HepG2 (cell line): Measurements from ENCODE around the gene ATG4D. TPM values are rescaled to one million over a fixed set of nuclear protein-coding genes. Genes with fewer than 3 reads are reported as not detected.

Experiments used
- CENPT ChIP-seq: sonication (generic); formaldehyde crosslinking; IDR thresholded peaks from 2 replicates; pipeline ENCODE4 v1.8.0; 2022; ENCODE audit warnings: low read depth, mild to moderate bottlenecking, moderate library complexity, missing genetic modification reagents
- ELK4 ChIP-seq: sonication (generic); formaldehyde crosslinking; IDR thresholded peaks from 2 replicates; pipeline ENCODE4 v1.9.0; 2021; ENCODE audit warnings: missing genetic modification reagents, borderline replicate concordance
- FOXA1 ChIP-seq, 2 experiments: fragments of 450-650 bp in 1 of 2; sonication (generic) in 1 of 2; formaldehyde crosslinking in 1 of 2; IDR thresholded peaks; 2 replicates each; pipeline versions ENCODE4 v1.4.0 to v1.6.1; 2016 to 2020; ENCODE audit warnings: missing genetic modification reagents in 1 of 2
- HMGA1 ChIP-seq: sonication (generic); formaldehyde crosslinking; conservative IDR thresholded peaks from 2 replicates; pipeline ENCODE4 v1.4.0; 2020; ENCODE audit warnings: missing genetic modification reagents
- MYC ChIP-seq: sonication (generic); formaldehyde crosslinking; IDR thresholded peaks from 2 replicates; pipeline ENCODE4 v1.9.0; 2021; ENCODE audit warnings: missing genetic modification reagents, borderline replicate concordance
- MYPOP ChIP-seq: sonication (generic); formaldehyde crosslinking; IDR thresholded peaks from 2 replicates; pipeline ENCODE4 v1.8.1; 2023; ENCODE audit warnings: mild to moderate bottlenecking, moderate library complexity, missing genetic modification reagents
- NR3C1 ChIP-seq: sonication (generic); formaldehyde crosslinking; IDR thresholded peaks from 2 replicates; pipeline ENCODE4 v1.4.0; 2020; ENCODE audit warnings: missing genetic modification reagents
- PCBP2 ChIP-seq: fragments of 200-400 bp; formaldehyde crosslinking; optimal IDR thresholded peaks from 2 replicates; pipeline ENCODE3; 2018; ENCODE audit warnings: low read length, low read depth; ENCODE audit not compliant: poor library complexity, severe bottlenecking
- POLR2A ChIP-seq, 2 experiments: IDR thresholded peaks; 2 replicates each; pipeline ENCODE4 v1.6.1; 2011; ENCODE audit warnings: low read depth in 2 of 2, low read length in 2 of 2, mild to moderate bottlenecking in 1 of 2, moderate library complexity in 1 of 2; ENCODE audit not compliant: insufficient read depth in 1 of 2
- SALL1 ChIP-seq: sonication (generic); formaldehyde crosslinking; IDR thresholded peaks from 2 replicates; pipeline ENCODE4 v1.8.0; 2022; ENCODE audit warnings: mild to moderate bottlenecking, missing genetic modification reagents
- SAP130 ChIP-seq: IDR thresholded peaks from 2 replicates; pipeline ENCODE4 v1.6.1; 2016; ENCODE audit warnings: low read depth
- SOX6 ChIP-seq, 2 experiments: fragments of 450-650 bp in 1 of 2; sonication (generic) in 1 of 2; formaldehyde crosslinking in 1 of 2; IDR thresholded peaks; 2 replicates each; pipeline versions ENCODE4 v1.4.0 to v1.6.1; 2017 to 2020; ENCODE audit warnings: antibody characterized with exemption in 1 of 2, mild to moderate bottlenecking in 1 of 2, missing genetic modification reagents in 1 of 2
- SP4 ChIP-seq: sonication (generic); formaldehyde crosslinking; IDR thresholded peaks from 2 replicates; pipeline ENCODE4 v1.8.1; 2023; ENCODE audit warnings: mild to moderate bottlenecking, missing genetic modification reagents
- ZBTB4 ChIP-seq: sonication (generic); formaldehyde crosslinking; IDR thresholded peaks from 2 replicates; pipeline ENCODE4 v1.4.0; 2020; ENCODE audit warnings: missing genetic modification reagents, mild to moderate bottlenecking, borderline replicate concordance
- ZEB1 ChIP-seq: IDR thresholded peaks from 2 replicates; pipeline ENCODE4 v1.6.1; 2012; ENCODE audit warnings: mild to moderate bottlenecking, low read depth, inconsistent platforms; ENCODE audit not compliant: insufficient replicate concordance
- ZNF18 ChIP-seq: sonication (generic); formaldehyde crosslinking; IDR thresholded peaks from 2 replicates; pipeline ENCODE4 v1.8.0; 2022; ENCODE audit warnings: mild to moderate bottlenecking, missing genetic modification reagents; ENCODE audit not compliant: insufficient replicate concordance
- ZNF207 ChIP-seq: fragments of 450-650 bp; IDR thresholded peaks from 2 replicates; pipeline ENCODE4 v1.6.1; 2016; ENCODE audit warnings: antibody characterized with exemption, borderline replicate concordance
- ZNF343 ChIP-seq: sonication (generic); formaldehyde crosslinking; IDR thresholded peaks from 2 replicates; pipeline ENCODE4 v1.4.0; 2020; ENCODE audit warnings: mild to moderate bottlenecking, missing genetic modification reagents
- ZNF513 ChIP-seq: sonication (generic); formaldehyde crosslinking; conservative IDR thresholded peaks from 2 replicates; pipeline ENCODE4 v1.5.0; 2020; ENCODE audit warnings: missing genetic modification reagents
- ZNF768 ChIP-seq: sonication (generic); formaldehyde crosslinking; IDR thresholded peaks from 2 replicates; pipeline ENCODE4 v1.4.0; 2020; ENCODE audit warnings: missing genetic modification reagents
- polyA plus RNA-seq, 8 experiments: library from polyadenylated mRNA; depleted of rRNA in 3 of 8; stranded (reverse) in 7 of 8; unstranded in 1 of 8; fragments of >200 nt; fragmentation: Illumina TruSeq in 4 of 8; extraction: Trizol in 4 of 8; gene quantifications; 2 replicates each; pipeline versions ENCODE4 v1.2.1 to v1.2.3, GENCODE V29; 2011 to 2016; ENCODE audit warnings: low read depth in 4 of 8, missing spikeins in 1 of 8, mixed read lengths in 1 of 8; ENCODE audit not compliant: insufficient read depth in 1 of 8
- total RNA-seq, 5 experiments: library from RNA; depleted of rRNA; stranded (reverse); fragments of >200 nt; fragmentation: Illumina TruSeq; extraction: Trizol; gene quantifications; 2 replicates each; pipeline ENCODE4 v1.2.3, GENCODE V29; 2016; ENCODE audit warnings: low read depth in 1 of 5

Gene ATG4D
- total and polyA plus RNA-seq, 2 of the 13 experiments (the other 11 are each of a cell fraction or from before 2014, with no cell fraction given), result 17.8 to 19.0 TPM

- TF ChIP-seq ZBTB4 (CRISPR knock-in tag), result no peak
- no peak for TF ChIP-seq NR3C1 (CRISPR knock-in tag)
- TF ChIP-seq SOX6 (IDR thresholded peaks at IDR 0.05), result no peak
- TF ChIP-seq SOX6 (CRISPR knock-in tag; IDR thresholded peaks at IDR 0.05), result no peak
- no peak for TF ChIP-seq ZEB1
- TF ChIP-seq ZNF513 (CRISPR knock-in tag), result no peak
- 0 out of 2 replicates have a peak, but pooled peaks have one; percentile 20 for TF ChIP-seq SALL1 (CRISPR knock-in tag)
- TF ChIP-seq FOXA1 (IDR thresholded peaks at IDR 0.05), result no peak
- TF ChIP-seq FOXA1 (CRISPR knock-in tag; IDR thresholded peaks at IDR 0.05), result no peak
- TF ChIP-seq ELK4 (CRISPR knock-in tag), result no peak
- no peak for TF ChIP-seq ZNF343 (CRISPR knock-in tag)
- no peak for TF ChIP-seq CENPT (CRISPR knock-in tag)
- TF ChIP-seq MYC (CRISPR knock-in tag), result peak; percentile 25; the same call in 1 of the 2 replicates
- TF ChIP-seq ZNF207, result no peak
- no peak for TF ChIP-seq ZNF18 (CRISPR knock-in tag)
- no peak for TF ChIP-seq MYPOP
- TF ChIP-seq HMGA1 (CRISPR knock-in tag), result no peak
- no peak for TF ChIP-seq SP4 (CRISPR knock-in tag)
- TF ChIP-seq PCBP2, result no peak
- TF ChIP-seq SAP130 (CRISPR knock-in tag), result peak; percentile 49; the same call in 1 of the 2 replicates
- TF ChIP-seq ZNF768 (CRISPR knock-in tag), result 0 out of 2 replicates have a peak, but pooled peaks have one; percentile 32
- TF ChIP-seq POLR2A (IDR thresholded peaks at IDR 0.05; ENCODE audit: insufficient read depth in 1 of 2, low read depth in 2 of 2, low read length in 2 of 2), result peak in 1 of 2 experiments; percentile 69; a peak in 2 of 4 replicates
Observed at GRCh38 chr19:10602330-10603083, 58.8 kb downstream of the ATG4D start (continued).
